Measurements from ENCODE around the gene CRADD. TPM values are rescaled to one million over a fixed set of nuclear protein-coding genes. Genes with fewer than 3 reads are reported as not detected.
A peak's percentile ranks its signal among the peaks of the same experiment; 100 is the strongest.

CRADD gene
- total and polyA plus RNA-seq, 2 of the 4 experiments (the other 2 are of a cell fraction): 11.1 to 14.0 TPM

DNA sequence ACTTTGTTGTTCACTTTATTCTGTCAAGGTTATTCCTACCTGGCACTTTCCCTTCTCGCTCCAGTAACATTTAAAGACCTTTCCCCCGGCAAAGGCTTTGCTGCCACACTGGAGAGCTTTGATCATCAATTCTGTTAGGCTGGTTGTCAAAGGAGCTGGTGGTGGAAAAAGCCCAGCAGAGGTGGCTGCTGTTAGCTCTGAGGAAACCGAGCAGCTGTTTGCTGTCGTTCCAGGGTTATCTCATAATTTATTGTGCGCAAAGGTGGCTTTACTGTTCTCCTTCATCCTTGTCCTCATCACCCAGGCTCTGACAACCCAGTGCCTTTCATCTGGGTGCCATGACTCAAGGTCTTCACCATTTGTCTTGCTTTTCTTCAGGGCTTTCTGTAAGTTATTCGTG is 38.2 kb upstream of the CRADD start:
- no CpG with 5 or more reads among the region's 6 CpGs for WGBS, 2 experiments (ENCODE audit: extremely low coverage in 2 of 2, insufficient read length in 1 of 2)
- Histone ChIP-seq H4K91ac (ENCODE audit: insufficient read depth, low read depth, low read length) (no peak overlapping the region), H4K20me1 (ENCODE audit: insufficient read depth, low read length) (no peaks in the 10 kb centered on the region), H3K27ac (ENCODE audit: insufficient read depth, low read length) (no peak overlapping the region), H3K23ac (ENCODE audit: low read depth, low read length) (peak overlapping the region; percentile 48; the same call in 1 of the 2 replicates), H4K8ac (ENCODE audit: low read depth in 2 of 2, low read length in 2 of 2) (peak overlapping the region in 1 of 2 experiments; percentile 8; a peak in 1 of 4 replicates), H3K9me1 (ENCODE audit: insufficient read depth, low read length) (no peaks in the 10 kb centered on the region), H3K27me3 (ENCODE audit: control insufficient read depth, insufficient read depth, low read length) (no peaks in the 10 kb centered on the region), H2BK120ac (ENCODE audit: low read depth, low read length) (0 out of 2 replicates have a peak overlapping the region, but pooled peaks have one; percentile 44), H3K4me1 (ENCODE audit: control insufficient read depth, insufficient read depth, low read length) (peaks cover 2% of the 10 kb centered on the region; the same call in 1 of the 2 replicates), H3K4me3 (ENCODE audit: insufficient read depth, low read depth, low read length) (no peak overlapping the region), H2AK9ac (replicated peaks; ENCODE audit: low read depth, low read length, poor library complexity) (no peak overlapping the region), H3K79me1 (ENCODE audit: low read depth in 1 of 2, low read length in 2 of 2) (no peaks in the 10 kb centered on the region), H2BK15ac (ENCODE audit: low read depth, low read length) (peak overlapping the region; percentile 38; the same call in 1 of the 3 replicates), H2AK5ac (ENCODE audit: low read depth, low read length) (no peak overlapping the region; the same call in 1 of the 2 replicates), H4K5ac (ENCODE audit: low read depth, low read length) (no peak overlapping the region), H3K14ac (replicated peaks; ENCODE audit: low read depth, low read length) (0 out of 2 replicates have a peak overlapping the region, but pooled peaks have one; percentile 1), H3K4ac (ENCODE audit: low read depth, low read length) (peak overlapping the region; percentile 16; the same call in 1 of the 2 replicates), H3K4me2 (ENCODE audit: low read depth, low read length) (no peak overlapping the region), H2AFZ (replicated peaks; ENCODE audit: low read length, poor library complexity) (peak overlapping the region; percentile 9), H3K18ac (ENCODE audit: low read depth, low read length) (no peak overlapping the region), H3K9ac (ENCODE audit: low read depth, low read length) (no peak overlapping the region), H3K36me3 (ENCODE audit: control insufficient read depth, insufficient read depth, low read length) (no peaks in the 10 kb centered on the region), H3K9me3 (ENCODE audit: control insufficient read depth, insufficient read depth, low read length) (no peaks in the 10 kb centered on the region), H2BK20ac (ENCODE audit: low read depth, low read length) (no peak overlapping the region), H3K56ac (ENCODE audit: extremely low read depth, insufficient read depth, low read length) (no peak overlapping the region), H2BK5ac (ENCODE audit: low read depth, low read length, poor library complexity, severe bottlenecking) (no peak overlapping the region)
- in situ Hi-C loops (cut with MboI; ENCODE audit: low sequenced_read_pairs) (no loop called here), dilution Hi-C loops (cut with HindIII; ENCODE audit: low sequenced_read_pairs, unreplicated experiment) (no loop called here), intact Hi-C loops (cut with micrococcal nuclease) (no loop called here)
- BruUV-seq (replicated peaks): no TSS peak
- no peak for DNase-seq
- ATAC-seq (ENCODE audit: low read depth): no peak
- TF ChIP-seq MAFK (IDR thresholded peaks at IDR 0.05; ENCODE audit: low read depth, low read length): no peak
- no peak for TF ChIP-seq NFE2L2 (IDR thresholded peaks at IDR 0.05; ENCODE audit: low read depth, low read length)
- TF ChIP-seq RAD21 (IDR thresholded peaks at IDR 0.05; ENCODE audit: low read length): no peak
- TF ChIP-seq CTCF (conservative IDR thresholded peaks at IDR 0.05; ENCODE audit: low read depth, low read length): no peak
- no peak for TF ChIP-seq POLR2A (IDR thresholded peaks at IDR 0.05; ENCODE audit: low read depth, low read length)
- TF ChIP-seq, protein P1, sequence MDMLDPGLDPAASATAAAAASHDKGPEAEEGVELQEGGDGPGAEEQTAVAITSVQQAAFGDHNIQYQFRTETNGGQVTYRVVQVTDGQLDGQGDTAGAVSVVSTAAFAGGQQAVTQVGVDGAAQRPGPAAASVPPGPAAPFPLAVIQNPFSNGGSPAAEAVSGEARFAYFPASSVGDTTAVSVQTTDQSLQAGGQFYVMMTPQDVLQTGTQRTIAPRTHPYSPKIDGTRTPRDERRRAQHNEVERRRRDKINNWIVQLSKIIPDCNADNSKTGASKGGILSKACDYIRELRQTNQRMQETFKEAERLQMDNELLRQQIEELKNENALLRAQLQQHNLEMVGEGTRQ (IDR thresholded peaks at IDR 0.05; ENCODE audit: low read depth, low read length): no peak
- no peak for TF ChIP-seq MXI1 (IDR thresholded peaks at IDR 0.05; ENCODE audit: borderline replicate concordance, low read depth, low read length)
- TF ChIP-seq SMC3 (IDR thresholded peaks at IDR 0.05; ENCODE audit: low read depth, low read length): no peak
- TF ChIP-seq BHLHE40 (IDR thresholded peaks at IDR 0.05; ENCODE audit: low read depth, low read length): no peak
- no peak for TF ChIP-seq MAZ (IDR thresholded peaks at IDR 0.05; ENCODE audit: borderline replicate concordance, low read depth, low read length)
- TF ChIP-seq CEBPB (IDR thresholded peaks at IDR 0.05; ENCODE audit: low read depth, low read length): no peak
- no peak for TF ChIP-seq FOS (IDR thresholded peaks at IDR 0.05; ENCODE audit: low read depth, low read length)
- TF ChIP-seq, protein P2, sequence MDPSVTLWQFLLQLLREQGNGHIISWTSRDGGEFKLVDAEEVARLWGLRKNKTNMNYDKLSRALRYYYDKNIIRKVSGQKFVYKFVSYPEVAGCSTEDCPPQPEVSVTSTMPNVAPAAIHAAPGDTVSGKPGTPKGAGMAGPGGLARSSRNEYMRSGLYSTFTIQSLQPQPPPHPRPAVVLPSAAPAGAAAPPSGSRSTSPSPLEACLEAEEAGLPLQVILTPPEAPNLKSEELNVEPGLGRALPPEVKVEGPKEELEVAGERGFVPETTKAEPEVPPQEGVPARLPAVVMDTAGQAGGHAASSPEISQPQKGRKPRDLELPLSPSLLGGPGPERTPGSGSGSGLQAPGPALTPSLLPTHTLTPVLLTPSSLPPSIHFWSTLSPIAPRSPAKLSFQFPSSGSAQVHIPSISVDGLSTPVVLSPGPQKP (IDR thresholded peaks at IDR 0.05; ENCODE audit: borderline replicate concordance, low read depth, low read length): no peak
- TF ChIP-seq RCOR1 (IDR thresholded peaks at IDR 0.05; ENCODE audit: insufficient replicate concordance, low read length): no peak
- no peak for TF ChIP-seq CHD1 (IDR thresholded peaks at IDR 0.05; ENCODE audit: low read depth, low read length)
- TF ChIP-seq RFX5 (IDR thresholded peaks at IDR 0.05; ENCODE audit: low read depth, low read length): no peak
- POLR2A ChIA-PET (ENCODE audit: unreplicated experiment): no interaction called here
- CTCF ChIA-PET: no interaction called here

Measured in IMR-90 (cell line).